Glutamatergic neuron (in vitro differentiated cells): ENCODE data around the gene TCTN3. TPM values are rescaled to one million over a fixed set of nuclear protein-coding genes. Genes with fewer than 3 reads are reported as not detected.
A peak's percentile ranks its signal among the peaks of the same experiment; 100 is the strongest.

Experiments
- DNase-seq: peaks from one replicate; pipeline ENCODE4 v3.0.0; 2022
- H3K27ac Mint-ChIP-seq: one replicate; pipeline ENCODE4 v1.8.0; 2020; ENCODE audit warnings: mild to moderate bottlenecking, mixed read lengths, inconsistent platforms; ENCODE audit not compliant: unreplicated experiment
- H3K27me3 Mint-ChIP-seq: one replicate; pipeline ENCODE4 v1.8.0; 2020; ENCODE audit warnings: mild to moderate bottlenecking, moderate library complexity, mixed read lengths, inconsistent platforms; ENCODE audit not compliant: unreplicated experiment
- H3K36me3 Mint-ChIP-seq: one replicate; pipeline ENCODE4 v1.8.0; 2020; ENCODE audit warnings: mild to moderate bottlenecking, mixed read lengths, inconsistent platforms; ENCODE audit not compliant: unreplicated experiment
- H3K4me1 Mint-ChIP-seq: one replicate; pipeline ENCODE4 v1.8.0; 2020; ENCODE audit warnings: mild to moderate bottlenecking, low read depth, mixed read lengths, inconsistent platforms; ENCODE audit not compliant: unreplicated experiment
- H3K4me3 Mint-ChIP-seq: one replicate; pipeline ENCODE4 v1.8.0; 2020; ENCODE audit warnings: mild to moderate bottlenecking, mixed read lengths, inconsistent platforms; ENCODE audit not compliant: unreplicated experiment
- H3K9me3 Mint-ChIP-seq: one replicate; pipeline ENCODE4 v1.8.0; 2020; ENCODE audit warnings: mild to moderate bottlenecking, moderate library complexity, mixed read lengths, inconsistent platforms; ENCODE audit not compliant: unreplicated experiment
- long read RNA-seq: library from polyadenylated mRNA; unstranded; transcript quantifications from one replicate; pipeline ENCODE4 v2.0.0, GENCODE V29; 2020; ENCODE audit not compliant: unreplicated experiment
- total RNA-seq: library from RNA; stranded (reverse); fragmentation: NEBNext Ultra II Directional; extraction: Animal tissue kit (Norgen Biotek cat#: 25700); gene quantifications from one replicate; pipeline ENCODE4 v1.2.1, GENCODE V29; 2021; ENCODE audit not compliant: unreplicated experiment
- TF ChIP-seq, protein P1 (sequence below): fragments of 200-600 bp; sonication (generic); IDR thresholded peaks from one replicate; pipeline ENCODE4 v1.5.0; 2021; ENCODE audit not compliant: partially characterized antibody, unreplicated experiment

The TCTN3 gene, protein sequence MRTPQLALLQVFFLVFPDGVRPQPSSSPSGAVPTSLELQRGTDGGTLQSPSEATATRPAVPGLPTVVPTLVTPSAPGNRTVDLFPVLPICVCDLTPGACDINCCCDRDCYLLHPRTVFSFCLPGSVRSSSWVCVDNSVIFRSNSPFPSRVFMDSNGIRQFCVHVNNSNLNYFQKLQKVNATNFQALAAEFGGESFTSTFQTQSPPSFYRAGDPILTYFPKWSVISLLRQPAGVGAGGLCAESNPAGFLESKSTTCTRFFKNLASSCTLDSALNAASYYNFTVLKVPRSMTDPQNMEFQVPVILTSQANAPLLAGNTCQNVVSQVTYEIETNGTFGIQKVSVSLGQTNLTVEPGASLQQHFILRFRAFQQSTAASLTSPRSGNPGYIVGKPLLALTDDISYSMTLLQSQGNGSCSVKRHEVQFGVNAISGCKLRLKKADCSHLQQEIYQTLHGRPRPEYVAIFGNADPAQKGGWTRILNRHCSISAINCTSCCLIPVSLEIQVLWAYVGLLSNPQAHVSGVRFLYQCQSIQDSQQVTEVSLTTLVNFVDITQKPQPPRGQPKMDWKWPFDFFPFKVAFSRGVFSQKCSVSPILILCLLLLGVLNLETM
- total RNA-seq: 14.7 TPM
- long read RNA-seq, transcript TCTN3-207 (14 exons, 2,739 nt): major isoform, 13 of 16 reads
- long read RNA-seq, partial matches to known transcripts: 3 of 16 reads
- long read RNA-seq, other reads (novel, unspliced or antisense): 0 of 16 reads

DNA sequence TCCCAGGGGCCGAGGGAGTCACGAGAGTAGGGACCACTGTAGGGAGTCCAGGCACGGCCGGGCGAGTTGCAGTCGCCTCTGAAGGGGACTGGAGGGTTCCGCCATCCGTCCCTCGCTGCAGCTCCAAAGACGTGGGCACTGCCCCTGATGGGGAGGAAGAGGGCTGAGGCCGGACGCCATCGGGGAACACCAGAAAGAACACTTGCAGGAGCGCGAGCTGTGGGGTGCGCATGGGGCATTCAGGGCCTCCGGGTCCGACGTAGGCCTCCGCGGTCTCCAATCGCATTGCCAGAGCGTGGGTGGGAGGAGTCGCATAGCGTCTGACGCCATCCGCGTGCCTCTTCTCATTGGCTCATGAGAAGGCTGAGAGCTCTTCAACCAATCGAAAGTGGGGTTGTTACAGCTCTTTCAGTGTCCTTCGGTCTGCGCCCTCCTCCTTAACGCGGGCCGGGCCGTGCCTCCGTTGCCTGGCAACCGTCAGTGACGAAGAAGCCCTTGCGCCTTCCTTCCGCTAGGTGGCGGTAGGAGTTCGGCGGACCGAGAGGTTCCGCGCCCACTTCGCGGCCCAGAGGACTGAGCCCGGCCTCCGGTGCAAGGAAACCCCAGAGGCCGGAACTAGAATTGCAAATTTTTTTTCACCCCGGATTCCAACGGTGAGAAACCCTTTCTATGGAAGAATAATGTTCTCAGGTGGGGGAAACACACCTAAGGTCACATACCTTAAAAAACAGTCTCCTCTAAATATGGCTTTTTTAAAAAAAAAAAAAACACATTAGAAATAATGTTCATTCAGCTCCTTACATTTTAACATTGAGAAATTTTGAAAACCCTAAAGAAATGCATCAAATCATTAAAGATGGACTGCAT, at the start of gene TCTN3:
Gene TCTN3 (minus strand): TSS at position 260 of the 867 bp plus-strand sequence. CDS start 28 bp downstream, at position 232.
- no peaks in the 10 kb centered on the region for H3K36me3 Mint-ChIP-seq
- peak within 1 kb of the TSS; percentile 98 for H3K4me3 Mint-ChIP-seq
- H3K27ac Mint-ChIP-seq: peak within 1 kb of the TSS; percentile 53
- H3K4me1 Mint-ChIP-seq: peaks cover 8% of the 10 kb centered on the region
- H3K9me3 Mint-ChIP-seq: no peaks in the 10 kb centered on the region
- DNase-seq: peak; percentile 96
- TF ChIP-seq, protein P1, sequence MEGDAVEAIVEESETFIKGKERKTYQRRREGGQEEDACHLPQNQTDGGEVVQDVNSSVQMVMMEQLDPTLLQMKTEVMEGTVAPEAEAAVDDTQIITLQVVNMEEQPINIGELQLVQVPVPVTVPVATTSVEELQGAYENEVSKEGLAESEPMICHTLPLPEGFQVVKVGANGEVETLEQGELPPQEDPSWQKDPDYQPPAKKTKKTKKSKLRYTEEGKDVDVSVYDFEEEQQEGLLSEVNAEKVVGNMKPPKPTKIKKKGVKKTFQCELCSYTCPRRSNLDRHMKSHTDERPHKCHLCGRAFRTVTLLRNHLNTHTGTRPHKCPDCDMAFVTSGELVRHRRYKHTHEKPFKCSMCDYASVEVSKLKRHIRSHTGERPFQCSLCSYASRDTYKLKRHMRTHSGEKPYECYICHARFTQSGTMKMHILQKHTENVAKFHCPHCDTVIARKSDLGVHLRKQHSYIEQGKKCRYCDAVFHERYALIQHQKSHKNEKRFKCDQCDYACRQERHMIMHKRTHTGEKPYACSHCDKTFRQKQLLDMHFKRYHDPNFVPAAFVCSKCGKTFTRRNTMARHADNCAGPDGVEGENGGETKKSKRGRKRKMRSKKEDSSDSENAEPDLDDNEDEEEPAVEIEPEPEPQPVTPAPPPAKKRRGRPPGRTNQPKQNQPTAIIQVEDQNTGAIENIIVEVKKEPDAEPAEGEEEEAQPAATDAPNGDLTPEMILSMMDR: peak; percentile 100
- no peaks in the 10 kb centered on the region for H3K27me3 Mint-ChIP-seq

DNA sequence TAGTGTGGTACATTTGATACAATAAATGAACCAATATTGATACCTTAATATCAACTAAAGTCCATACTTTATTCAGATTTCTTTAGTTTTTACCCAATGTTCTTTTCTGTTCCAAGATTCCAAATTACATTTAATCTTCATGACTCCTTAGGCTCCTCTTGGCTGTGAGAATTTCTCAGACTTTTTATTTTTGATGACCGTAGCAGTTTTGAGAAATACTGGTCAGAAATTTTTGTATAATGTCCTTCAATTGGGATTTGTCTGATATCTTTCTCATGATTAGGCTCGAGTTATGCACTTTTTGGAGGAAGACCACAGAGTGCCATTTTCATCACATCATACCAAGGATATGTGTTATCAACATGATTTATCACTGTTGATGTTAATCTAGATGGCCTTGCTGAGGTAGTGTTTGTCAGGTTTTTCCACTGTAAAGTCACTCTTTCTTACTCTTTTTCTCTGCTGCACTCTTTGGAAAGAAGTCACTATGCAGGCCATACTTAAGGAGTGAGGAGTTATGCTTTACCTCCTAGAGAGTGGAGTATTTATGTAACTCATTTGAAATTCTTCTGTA, 49.3 kb upstream of the TCTN3 start:
- Mint-ChIP-seq H3K27ac (no peak overlapping the region), H3K27me3 (no peaks in the 10 kb centered on the region), H3K9me3 (no peaks in the 10 kb centered on the region)

DNA sequence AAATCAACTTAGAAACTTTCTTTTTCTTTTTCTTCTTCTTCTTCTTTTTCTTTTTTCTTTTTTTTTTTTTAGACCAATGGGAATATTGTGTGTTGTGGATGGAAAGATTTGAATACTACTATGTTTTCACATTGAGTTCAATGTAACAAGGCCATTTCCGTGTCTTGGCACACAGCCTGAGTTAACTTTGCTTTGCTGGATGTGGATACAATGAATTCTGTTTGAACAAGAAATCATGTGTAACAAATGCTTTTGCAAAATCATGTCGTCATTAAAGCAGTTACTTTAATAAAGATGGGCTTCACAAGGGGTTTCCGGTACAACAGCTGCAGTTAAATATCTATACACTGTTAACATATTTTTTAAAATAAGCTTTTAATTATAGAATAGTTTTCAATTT, 48.8 kb upstream of the TCTN3 start:
- Mint-ChIP-seq H3K27me3 (no peaks in the 10 kb centered on the region), H3K4me3 (no peak overlapping the region)

More for the DNA sequence above, 49.3 kb upstream of the TCTN3 start:
- peaks cover 5% of the 10 kb centered on the region for H3K36me3 Mint-ChIP-seq
- TF ChIP-seq, protein P1: no peak
- DNase-seq: no peak
- no peaks in the 10 kb centered on the region for H3K4me1 Mint-ChIP-seq
- H3K4me3 Mint-ChIP-seq: no peak overlapping the region

DNA sequence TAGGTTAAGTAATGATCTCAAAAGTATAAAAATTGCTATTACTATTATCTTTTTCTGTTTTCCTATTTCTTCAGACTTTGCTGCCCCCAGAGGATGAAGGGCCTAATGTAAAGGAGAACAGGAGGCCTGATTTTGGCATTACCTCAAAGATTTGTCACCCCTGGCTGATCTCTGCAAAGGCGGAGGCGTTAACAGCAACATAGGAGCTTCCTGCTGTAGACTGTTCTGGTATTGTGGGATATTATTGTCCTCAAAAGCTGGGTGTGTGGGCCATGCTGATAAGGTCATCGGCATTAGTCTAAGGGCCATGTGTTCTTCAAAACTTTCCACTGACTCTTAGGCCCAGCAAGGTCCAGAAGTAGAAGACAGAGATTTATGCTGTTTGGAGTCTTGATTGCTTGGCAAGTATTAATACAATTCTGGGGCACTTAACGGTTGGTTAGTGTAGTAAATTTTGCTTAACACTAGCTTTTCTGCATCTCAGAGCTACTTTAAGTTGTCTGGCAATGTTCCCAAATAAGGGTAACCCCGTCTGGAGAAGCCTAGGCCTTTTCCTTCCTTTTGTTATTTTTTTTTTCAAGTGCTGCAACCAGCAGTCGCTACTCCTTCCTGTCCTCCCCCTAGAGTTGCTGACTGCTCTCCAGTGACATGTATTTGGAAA, 48.2 kb upstream of the TCTN3 start:
- no peaks in the 10 kb centered on the region for H3K9me3 Mint-ChIP-seq
- no peaks in the 10 kb centered on the region for H3K27me3 Mint-ChIP-seq
- H3K27ac Mint-ChIP-seq: no peak overlapping the region
- H3K36me3 Mint-ChIP-seq: peaks cover 5% of the 10 kb centered on the region
- H3K4me3 Mint-ChIP-seq: no peak overlapping the region
- no peak for DNase-seq
- no peaks in the 10 kb centered on the region for H3K4me1 Mint-ChIP-seq
- TF ChIP-seq, protein P1: no peak

More for the DNA sequence above, 48.8 kb upstream of the TCTN3 start:
- DNase-seq: no peak
- Mint-ChIP-seq H3K36me3 (peaks cover 5% of the 10 kb centered on the region), H3K9me3 (no peaks in the 10 kb centered on the region), H3K27ac (no peak overlapping the region), H3K4me1 (no peaks in the 10 kb centered on the region)
- TF ChIP-seq, protein P1: no peak
